NCI-H2227 (cell line): ENCODE data around the gene ATXN10.
"Not testable (repeated sequence)": the region's sequence is repeated elsewhere in the genome, so short reads cannot be mapped to it uniquely, and the experiment has no call there.

Experiments
- DNase-seq: peaks from one replicate; lab custom pipeline; 2025; ENCODE audit not compliant: unreplicated experiment; lab: John Stamatoyannopoulos, UW

Gene ATXN10

DNA sequence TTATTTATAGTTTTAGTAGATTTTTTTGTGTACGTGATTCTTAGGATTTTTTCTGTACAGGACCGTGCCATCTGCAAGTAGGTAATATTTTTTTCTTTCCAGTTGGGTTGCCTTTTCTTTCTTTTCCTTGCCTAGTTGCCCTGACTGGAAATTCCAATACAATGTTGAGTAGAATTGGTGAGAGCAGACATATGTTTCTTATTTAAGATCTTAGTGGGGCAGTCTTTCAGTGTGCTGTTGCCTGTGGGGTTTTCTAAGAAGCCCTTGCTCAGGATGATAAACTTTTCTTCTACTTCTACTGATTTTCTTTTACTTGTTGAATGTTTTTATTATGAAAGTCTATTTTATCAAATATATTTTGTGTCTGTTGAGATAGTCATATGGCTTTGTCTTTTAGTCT, 33.0 kb downstream of the ATXN10 start:
- DNase-seq: no peak

DNA sequence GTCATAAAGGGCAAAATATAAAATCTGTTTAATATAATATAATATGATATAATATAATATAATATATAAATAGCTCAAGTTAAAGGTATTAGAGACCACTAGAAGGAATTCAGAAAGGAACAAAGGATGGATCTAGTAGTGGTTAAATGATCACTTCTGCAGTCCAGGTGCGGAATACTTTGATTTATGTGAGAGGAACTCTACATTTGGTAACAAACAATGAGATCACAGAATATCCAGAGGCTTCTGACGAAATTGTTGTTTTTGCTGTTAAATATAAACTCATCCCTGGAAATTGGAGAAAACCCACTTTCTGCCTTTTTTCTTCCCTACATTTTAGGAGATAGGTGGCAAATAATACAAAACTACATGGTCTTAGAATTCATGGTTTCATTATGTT, 36.0 kb downstream of the ATXN10 start:
- DNase-seq: no peak

DNA sequence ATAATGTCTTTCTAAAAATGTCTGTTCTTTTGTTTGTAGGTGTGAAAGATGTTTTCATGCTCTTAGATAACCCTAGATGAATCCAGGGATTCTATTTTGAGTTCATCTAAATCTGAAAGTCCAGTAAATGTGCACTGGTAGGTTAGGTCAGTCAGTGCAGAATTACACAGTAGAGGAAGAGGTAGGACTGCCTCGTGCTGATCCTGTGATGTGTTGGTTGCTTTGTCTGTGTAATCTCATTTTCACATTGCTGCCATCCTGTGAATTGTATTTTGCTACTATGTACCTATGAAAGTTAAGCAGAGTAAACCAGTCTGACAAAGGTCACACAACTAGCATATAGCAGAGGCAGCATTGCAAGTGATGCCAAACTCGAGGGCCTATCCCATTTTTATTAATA, 36.5 kb downstream of the ATXN10 start:
- DNase-seq: no peak

DNA sequence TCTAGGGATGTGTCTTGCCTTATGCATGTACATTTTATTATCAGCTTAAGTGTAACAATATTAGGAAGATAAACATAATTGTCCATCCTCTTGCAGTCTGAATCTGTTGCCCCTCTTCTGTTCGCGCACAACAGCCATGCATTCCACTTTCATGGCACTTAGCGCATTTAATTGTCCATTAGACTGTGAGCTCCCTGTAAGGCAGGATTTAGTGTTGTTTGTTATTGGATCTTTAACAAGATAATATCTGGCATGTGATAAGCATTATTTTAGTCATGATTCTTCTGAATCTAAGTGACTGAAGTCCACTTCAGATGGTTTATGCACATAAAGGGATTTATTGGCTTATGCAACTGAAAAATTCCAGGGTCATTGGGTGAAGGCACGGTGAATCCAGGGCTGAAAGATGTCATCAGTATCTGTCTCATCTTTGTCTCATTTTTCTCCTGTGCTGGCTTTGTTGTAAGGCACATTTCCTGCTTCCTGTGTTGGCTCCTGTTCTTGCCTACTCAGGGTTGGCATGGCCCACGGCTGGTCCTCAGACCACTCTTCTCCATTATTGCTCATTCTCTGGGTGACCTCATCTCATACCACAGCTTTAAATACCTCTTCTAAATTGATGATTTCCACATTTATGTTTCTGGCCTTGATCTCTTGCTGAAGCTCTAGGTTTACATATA, 37.6 kb downstream of the ATXN10 start:
- DNase-seq: peak; percentile 40

DNA sequence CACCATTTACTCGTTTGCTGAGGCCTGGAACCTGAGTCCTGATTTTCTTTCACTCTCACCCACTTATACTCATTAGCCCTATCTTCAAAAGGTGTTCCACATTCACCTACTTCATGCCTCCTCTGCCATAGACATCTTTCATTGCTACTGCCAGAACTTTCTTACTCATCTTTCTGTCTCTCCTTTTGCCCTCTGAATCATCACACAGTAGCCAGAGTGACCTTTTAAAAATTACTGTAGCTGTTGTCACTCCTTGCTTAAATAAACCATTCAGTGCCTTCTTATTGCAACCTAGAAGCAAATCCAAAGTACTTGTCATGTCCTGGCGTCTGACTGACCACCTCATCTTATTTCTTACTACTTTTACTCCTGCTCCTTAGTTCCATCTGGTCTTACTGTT, 38.2 kb downstream of the ATXN10 start:
- DNase-seq: no peak

DNA sequence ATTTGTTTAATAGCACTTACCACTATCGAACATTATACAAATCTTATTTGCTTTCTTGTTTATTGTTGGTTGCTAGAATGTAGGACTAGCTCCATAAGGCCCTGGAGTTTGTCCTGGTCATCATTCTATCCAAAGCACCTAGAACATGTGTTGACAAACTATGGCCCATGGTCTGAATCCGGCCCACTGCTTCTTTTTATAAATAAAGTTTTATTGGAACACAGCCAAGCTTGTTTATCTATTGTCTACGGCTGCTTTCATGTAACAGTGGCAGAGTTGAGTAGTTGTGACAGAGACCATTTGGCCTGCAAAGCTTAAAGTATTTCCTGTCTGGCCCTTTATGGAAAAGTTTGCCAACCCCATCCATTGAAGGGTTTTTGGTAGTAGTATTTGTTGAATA, 38.8 kb downstream of the ATXN10 start:
- DNase-seq: no peak

DNA sequence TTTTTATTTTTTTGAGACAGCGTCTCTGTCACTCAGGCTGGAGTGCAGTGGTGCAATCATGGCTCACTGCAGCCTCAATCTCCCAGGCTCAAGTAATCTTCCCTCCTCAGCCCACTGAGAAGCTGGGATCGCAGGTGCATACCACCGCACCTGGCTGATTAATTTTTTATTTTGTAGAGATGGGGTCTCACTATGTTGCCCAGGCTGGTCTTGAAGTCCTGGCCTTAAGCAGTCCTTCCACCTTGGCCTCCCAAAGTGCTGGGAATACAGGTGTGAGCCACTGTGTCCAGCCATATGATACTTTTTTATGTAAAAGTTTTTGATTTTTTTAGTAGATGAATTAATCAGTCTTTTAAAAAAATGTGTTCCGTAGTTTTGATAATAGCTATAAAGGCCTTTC, 42.8 kb downstream of the ATXN10 start:
- not testable (repeated sequence) for DNase-seq

DNA sequence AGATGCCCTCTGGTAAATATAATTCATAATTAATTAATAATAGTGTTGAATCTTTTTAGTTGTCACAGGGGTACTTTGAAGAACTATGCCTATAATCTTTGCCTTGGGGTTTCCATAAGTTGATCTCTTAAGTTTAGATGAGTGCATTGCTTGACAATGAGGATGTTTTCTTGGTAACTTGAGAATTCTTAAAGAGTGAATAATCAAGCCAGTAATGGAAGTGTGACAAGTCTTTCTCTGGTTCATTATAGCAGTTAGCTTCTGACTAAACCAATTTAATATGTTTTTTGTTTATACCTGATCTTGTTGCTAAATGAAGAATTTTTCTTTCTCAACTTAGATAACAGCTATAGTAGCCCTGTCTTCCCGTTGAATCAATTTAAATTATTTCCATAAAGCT, 46.2 kb downstream of the ATXN10 start:
- DNase-seq: no peak

DNA sequence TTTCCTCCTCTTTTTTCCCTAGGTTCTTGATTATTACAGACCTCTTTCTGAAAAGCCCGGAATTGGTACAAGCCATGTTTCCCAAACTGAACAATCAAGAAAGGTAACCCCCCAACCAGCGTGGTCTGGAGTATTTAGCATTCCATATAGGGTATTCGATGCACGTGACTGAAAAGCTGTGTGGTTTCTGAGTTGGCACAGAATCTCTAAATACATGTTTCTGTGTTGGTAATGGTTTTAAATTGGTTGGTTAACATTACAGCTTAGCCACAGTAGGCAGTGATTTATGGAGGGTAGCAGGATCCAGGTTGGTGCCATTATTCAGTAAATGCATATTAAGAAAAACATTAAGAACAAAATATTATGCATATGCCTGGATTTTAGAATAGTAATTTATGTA, 46.8 kb downstream of the ATXN10 start:
- DNase-seq: no peak

DNA sequence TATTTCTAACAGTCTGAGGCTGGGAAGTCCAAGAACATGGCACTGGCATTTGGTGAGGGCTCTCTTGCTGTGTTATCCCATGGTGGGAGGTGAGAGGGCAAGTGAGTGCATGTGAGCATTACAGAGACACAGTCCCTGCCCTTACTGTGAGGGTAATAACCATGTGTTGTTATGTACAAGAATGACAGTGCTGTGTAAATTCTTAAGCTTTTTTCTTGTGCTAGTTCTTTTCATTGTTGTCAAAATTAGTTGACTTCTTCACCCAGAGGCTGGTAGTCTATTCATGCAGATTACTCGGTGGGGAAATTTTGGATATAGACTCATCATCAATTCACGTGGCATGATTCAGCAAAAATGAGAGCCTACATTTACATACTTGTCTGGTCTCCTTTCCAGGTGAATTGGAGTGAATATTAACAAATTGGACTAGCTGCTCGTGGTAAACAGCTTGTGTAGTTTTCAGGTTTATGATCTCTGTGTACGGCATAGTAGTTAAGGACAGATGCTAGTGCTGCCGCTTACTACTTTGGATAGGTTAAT, 49.3 kb downstream of the ATXN10 start:
- DNase-seq: no peak

DNA sequence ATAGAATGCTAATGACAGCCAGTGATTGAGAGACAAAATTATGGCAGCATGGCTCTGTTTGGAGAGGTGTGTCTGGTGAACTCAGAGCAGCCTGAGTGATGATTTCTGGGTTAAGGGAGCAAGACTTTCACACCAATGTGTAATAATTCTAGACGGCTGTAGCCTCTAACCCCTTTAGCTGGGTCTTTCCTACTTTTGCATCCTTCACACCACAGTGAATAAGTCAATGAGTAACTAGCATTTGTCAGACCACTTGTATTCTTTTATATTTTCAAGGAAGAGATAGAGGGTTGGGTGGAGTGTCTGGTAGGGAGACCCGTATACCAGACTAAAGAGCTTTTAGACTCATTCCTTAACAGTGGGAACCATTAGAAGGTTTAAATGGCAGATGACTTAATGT, 50.4 kb downstream of the ATXN10 start:
- no peak for DNase-seq

DNA sequence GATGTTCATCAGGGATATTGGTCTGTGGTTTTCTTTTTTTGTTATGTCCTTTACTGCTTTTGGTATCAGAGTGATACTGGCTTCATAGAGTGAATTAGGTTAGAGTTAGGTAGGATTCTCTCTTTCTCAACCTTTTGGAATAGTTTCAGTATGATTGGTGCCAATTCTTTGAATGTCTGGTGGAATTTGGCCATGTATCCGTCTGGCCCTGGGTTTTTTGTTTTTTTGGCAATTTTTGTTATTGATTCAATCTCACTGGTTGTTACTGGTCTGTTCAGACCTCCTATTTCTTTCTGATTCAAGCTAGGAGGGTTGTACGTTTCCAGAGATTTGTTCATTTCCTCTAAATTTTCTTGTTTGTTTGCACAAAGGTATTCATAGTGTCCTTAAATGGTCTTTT, 54.4 kb downstream of the ATXN10 start:
- no peak for DNase-seq

DNA sequence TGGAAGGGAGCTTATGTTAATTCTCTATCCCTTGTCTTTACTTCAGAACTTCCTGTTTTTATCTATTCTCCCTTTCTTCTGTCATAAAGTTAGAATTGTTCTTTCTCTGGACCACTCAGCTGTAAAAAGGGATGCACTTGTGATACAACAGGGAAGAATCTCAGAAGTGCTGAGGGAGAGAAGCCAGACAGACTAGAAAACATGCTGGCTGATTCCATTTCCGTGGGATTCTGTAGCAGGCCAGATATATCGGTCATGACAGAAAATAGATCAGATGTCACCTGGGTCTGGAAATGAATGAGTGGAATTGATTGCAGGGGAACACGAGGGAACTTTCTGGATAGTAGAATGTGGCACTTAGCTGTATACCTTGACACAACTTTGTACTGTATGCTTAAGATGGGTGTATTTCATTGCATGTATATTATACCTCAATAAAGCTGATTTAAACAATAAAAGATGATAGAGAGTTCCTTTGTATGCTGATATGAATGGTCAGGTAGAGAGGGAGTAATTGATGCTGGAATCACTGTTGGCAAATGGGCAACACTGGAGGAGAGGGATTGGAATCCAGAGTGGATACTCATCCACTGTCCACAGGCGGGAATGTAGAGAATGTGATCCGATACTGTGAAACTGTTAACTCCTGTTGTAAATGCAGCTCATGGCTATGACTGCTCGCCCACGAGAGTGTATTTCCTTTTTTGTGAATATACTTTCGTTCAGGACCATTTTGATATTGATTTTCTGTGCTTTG, 59.6 kb downstream of the ATXN10 start:
- no peak for DNase-seq

DNA sequence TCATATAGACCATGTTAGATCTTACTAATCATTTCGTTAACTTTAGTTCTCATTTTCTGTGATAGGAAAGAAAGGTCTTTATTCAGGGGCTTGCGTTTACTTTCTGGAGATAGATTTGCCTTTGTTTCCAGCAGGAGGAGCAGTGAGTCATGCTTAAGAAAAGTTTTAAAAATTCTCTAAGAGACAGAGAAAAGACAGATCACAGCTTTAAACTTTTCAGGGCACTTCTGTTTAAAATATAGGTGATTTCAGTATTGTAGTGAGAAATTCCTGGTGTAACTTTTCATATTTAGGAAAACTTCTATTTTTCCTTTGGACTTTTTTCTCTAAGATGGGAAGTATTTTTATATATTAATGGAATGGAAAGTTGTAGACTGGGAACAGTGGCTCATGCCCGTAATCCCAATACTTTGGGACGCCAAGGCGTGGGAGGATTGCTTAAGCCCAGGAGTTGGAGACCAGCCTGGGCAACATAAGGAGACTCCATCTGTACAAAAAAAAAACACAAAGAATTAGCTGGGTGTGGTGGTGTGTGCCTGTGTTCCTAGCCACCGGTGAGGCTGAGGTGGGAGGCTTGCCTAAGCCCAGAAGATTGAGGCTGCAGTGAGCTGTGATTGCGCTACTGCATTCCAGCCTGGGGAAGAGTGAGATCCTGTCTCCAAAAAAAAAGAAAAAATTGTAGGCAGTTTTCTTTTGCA, 60.3 kb downstream of the ATXN10 start:
- no peak for DNase-seq

DNA sequence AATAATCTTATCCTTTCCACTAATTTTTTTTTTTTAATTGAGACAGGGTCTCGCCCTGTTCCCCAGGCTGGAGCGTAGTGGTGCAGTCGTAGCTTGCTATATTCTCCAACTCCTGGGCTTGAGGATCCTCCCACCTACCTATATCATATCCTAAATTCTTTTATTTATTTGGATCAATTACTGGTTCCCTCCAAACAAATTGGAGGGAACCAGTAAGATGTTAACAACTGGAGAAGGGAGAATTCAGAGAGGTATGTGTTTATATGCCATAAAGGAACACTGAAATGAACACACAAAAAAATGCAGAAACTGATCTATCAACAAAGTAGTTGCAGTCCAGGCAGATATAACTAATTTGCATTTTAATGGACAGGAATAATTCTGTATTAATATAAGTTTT, 63.6 kb downstream of the ATXN10 start:
- no peak for DNase-seq

DNA sequence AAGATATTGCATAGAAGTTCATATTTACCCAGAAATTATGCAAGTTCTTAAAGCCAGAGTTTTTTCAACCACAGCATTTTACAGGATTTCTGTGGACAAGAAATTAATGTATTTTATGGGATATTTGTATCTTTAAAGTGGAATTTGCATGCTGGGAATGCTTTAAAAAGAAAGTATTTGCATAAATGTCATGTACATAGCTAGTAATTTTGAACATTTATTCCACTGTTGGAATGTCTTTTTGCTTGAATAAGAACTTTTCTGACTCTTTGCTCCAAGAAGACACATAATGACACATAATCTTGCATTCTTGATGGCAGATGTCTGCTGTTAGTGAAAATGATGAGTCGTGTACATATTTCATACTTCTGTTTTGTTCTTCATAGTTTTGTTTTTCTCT, 66.6 kb downstream of the ATXN10 start:
- no peak for DNase-seq

DNA sequence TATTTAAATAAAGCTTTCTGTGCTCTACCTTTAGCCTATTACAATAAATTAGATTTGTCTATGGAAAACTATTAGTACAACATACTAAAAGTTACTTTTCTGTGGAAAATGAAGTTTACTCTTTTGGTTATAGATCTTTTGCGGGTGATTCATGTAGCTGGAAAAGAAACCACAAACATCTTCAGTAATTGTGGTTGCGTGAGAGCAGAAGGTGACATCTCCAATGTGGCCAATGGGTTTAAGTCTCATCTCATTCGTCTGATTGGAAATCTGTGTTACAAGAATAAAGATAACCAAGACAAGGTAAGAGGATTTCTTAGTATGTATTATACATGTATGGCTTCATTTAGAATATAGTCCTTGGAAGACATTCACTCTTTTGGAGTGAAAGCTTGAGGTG, 68.6 kb downstream of the ATXN10 start:
- DNase-seq: no peak

DNA sequence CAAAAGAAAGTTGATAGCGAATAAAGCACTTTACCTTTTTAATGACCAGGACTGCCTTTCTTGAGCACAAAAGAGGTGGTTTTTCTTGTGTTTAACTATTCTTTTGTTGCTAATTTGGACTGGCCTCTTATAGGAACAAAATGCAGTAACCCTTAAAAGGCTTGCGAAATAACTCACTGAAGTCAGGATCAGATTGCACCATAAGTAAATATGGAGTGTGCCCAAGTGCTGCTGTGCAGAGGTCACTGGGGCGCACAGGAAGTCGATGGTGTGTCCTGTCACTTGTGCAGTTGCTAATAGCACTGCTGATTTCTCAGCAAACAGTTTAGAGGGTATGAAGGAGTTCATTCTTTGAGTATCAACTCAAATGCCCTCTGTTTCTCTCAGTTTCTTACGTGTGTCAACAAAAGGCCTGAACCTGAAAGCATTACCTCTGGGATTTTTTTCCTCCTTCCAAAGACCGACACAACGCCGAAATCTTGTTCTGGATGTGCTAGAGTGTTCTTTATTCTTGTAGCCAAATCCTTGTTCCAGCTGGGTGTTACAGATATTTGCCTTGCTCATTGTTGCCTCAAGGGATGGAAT, 71.3 kb downstream of the ATXN10 start:
- DNase-seq: no peak

DNA sequence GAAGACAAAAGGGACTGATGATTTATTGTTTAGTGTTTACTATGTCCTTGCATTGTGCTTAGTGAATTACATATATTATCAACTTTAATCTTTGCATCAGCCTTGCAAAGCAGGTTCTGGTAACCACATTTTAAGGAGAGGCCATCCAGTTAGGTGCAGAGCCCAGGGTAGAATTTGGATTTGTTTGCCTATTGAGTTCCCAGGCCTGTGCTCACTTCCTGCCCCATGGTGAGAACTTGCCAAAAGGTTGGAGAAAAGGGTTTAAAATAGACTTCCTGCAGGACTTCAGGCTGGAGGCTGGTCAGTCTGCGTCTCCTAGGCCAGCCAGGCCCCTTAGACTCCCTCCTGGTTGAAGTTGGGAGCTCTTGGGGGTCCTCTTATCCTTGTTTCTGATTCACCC, 72.1 kb downstream of the ATXN10 start:
- no peak for DNase-seq

DNA sequence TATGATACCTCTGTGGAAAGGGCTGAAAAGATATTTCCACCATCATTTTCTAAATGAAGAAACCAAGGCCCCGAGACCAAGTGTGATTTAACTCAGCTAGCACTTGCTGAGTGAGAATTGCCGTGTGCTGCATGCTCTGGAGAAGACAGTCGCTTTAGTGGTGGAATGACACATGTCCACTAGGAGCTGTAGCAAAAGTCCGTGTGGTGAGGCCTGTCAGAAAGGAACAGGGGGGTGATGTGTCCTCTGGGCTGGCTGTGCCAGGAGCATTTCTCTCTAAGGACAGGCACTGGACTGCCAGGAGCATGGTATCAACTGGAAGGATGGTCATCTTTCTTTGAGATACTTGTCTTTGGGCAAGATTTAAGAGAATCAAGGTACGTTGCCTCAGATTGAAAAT, 72.8 kb downstream of the ATXN10 start:
- DNase-seq: no peak

DNA sequence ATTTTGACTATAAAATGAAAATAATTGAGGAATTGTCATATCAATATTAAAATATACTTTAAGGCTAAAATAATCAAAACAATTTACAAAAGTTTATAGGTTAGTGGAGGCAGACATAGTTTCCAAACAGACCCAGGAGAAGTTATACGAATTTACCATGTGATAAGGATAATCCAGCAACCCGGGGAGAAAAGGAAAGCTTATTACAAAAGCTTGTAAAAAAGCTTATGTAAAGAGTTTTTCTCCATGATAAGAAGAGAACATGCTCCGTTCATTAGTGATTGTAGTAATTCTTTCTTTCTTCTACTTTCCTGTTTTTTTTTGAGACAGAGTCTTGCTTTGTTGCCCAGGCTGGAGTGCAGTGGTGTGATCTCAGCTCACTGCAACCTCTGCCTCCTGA, 79.0 kb downstream of the ATXN10 start:
- no peak for DNase-seq

DNA sequence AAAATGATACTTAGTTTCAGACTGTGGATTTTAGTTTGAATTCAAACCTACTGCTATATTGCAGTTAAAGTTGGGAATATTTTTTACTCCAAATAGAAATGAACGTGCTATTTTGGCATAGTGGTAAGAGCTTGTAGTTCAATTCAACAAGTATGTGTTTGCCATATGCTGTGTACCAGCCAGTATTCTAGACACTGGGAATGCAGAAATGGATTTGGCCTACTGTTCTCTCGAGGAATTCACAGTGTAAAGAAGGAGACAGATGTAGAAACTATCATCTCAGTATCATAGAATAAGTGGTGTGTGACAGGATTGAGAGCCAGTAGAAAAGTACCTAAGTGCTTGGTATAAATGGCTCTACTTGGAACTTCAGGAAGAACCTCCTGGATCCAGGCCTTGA, 80.4 kb downstream of the ATXN10 start:
- DNase-seq: no peak
